ENCODE results near the gene KDM2B. TPM values are rescaled to one million over a fixed set of nuclear protein-coding genes. Genes with fewer than 3 reads are reported as not detected.

The KDM2B gene
- polyA plus RNA-seq, 1 of the 3 experiments (the other 2 are of a cell fraction) = 11.5 TPM

DNA sequence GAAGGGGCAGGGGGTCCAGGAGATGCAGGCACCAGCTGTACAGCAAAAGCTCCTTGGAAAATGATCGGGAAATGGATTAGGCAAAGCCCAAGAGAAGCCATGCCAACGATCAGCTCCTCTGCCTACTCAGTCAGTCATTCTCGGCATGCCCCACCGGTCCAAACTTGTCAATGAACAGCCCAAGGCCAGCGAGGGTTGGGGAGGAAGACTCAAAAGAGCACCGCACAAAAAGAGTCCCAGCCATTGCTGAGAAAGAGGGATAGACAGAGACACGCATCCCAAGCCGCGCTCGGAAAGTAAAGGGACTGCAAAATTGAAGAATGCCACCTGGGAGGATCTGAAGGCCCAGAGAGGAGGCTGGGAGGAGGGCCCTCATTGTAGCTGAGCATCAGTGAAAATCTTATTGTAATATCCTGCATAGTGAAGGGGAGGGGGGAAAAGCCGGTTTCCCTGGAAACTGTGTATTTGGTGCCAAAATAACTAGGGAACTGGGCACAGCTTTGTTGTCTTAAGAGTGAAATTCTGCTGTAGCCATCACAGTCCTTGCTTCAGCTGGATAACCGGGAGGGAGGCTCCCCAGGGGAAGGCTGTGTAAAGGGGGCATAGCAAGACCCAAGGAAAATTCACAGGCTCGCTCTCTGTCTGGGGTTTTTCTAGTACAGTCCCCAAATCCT lies 4.7 kb downstream of the KDM2B start (continued):
- TF ChIP-seq, protein P1, sequence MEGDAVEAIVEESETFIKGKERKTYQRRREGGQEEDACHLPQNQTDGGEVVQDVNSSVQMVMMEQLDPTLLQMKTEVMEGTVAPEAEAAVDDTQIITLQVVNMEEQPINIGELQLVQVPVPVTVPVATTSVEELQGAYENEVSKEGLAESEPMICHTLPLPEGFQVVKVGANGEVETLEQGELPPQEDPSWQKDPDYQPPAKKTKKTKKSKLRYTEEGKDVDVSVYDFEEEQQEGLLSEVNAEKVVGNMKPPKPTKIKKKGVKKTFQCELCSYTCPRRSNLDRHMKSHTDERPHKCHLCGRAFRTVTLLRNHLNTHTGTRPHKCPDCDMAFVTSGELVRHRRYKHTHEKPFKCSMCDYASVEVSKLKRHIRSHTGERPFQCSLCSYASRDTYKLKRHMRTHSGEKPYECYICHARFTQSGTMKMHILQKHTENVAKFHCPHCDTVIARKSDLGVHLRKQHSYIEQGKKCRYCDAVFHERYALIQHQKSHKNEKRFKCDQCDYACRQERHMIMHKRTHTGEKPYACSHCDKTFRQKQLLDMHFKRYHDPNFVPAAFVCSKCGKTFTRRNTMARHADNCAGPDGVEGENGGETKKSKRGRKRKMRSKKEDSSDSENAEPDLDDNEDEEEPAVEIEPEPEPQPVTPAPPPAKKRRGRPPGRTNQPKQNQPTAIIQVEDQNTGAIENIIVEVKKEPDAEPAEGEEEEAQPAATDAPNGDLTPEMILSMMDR (IDR thresholded peaks at IDR 0.05) = no peak
- TF ChIP-seq FOXJ3 (CRISPR knock-in tag; IDR thresholded peaks at IDR 0.05) (no peak), NRF1 (IDR thresholded peaks at IDR 0.05; ENCODE audit: low read depth, low read length) (no peak), FOXM1 (IDR thresholded peaks at IDR 0.05; ENCODE audit: low read depth) (no peak), TEAD4 (IDR thresholded peaks at IDR 0.05; ENCODE audit: borderline replicate concordance, insufficient read depth) (no peak)
- TF ChIP-seq, protein P2, sequence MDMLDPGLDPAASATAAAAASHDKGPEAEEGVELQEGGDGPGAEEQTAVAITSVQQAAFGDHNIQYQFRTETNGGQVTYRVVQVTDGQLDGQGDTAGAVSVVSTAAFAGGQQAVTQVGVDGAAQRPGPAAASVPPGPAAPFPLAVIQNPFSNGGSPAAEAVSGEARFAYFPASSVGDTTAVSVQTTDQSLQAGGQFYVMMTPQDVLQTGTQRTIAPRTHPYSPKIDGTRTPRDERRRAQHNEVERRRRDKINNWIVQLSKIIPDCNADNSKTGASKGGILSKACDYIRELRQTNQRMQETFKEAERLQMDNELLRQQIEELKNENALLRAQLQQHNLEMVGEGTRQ (IDR thresholded peaks at IDR 0.05; ENCODE audit: borderline replicate concordance, low read depth, low read length) = no peak
- TF ChIP-seq, protein P3, sequence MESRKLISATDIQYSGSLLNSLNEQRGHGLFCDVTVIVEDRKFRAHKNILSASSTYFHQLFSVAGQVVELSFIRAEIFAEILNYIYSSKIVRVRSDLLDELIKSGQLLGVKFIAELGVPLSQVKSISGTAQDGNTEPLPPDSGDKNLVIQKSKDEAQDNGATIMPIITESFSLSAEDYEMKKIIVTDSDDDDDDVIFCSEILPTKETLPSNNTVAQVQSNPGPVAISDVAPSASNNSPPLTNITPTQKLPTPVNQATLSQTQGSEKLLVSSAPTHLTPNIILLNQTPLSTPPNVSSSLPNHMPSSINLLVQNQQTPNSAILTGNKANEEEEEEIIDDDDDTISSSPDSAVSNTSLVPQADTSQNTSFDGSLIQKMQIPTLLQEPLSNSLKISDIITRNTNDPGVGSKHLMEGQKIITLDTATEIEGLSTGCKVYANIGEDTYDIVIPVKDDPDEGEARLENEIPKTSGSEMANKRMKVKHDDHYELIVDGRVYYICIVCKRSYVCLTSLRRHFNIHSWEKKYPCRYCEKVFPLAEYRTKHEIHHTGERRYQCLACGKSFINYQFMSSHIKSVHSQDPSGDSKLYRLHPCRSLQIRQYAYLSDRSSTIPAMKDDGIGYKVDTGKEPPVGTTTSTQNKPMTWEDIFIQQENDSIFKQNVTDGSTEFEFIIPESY (IDR thresholded peaks at IDR 0.05; ENCODE audit: borderline replicate concordance, low read depth) = no peak

DNA sequence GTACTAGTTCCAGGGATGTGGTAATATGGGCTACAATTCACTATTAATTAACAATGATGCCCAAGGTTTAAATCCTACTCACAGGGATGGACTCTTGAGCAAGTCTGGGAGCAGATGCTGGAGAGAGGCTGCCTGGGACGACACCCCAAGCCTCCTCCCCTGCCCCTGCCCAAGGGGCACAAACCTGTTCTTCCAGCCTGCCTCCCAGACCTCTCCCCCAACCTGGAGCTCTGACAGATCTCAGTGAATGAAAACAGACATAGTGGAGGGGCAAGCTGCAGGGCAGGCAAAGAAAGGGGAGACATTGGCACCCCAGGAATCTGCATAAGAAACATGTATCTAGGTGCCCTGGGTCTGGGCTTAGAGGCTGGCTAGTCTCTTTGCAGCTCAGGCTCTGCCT lies 5.8 kb downstream of the KDM2B start:
- Histone ChIP-seq H3K27ac (ENCODE audit: low read depth in 2 of 2, low read length in 1 of 2) (no peak overlapping the region), H3K36me3 (replicated peaks in 1 of 2; ENCODE audit: control insufficient read depth in 1 of 2, insufficient read depth in 2 of 2, low read length in 1 of 2) (peaks cover 19 to 38% of the 10 kb centered on the region in 2 experiments), H2AFZ (ENCODE audit: low read depth) (no peak overlapping the region), H3F3A (replicated peaks; ENCODE audit: insufficient read depth) (peaks cover 18% of the 10 kb centered on the region), H3K4me1 (ENCODE audit: control insufficient read depth in 1 of 2, insufficient read depth in 2 of 2, low read depth in 1 of 2, low read length in 1 of 2) (peaks cover 9 to 22% of the 10 kb centered on the region in 2 experiments; a peak in 3 of 4 replicates), H3K9ac (no peak overlapping the region), H3K9me3 (no peaks in the 10 kb centered on the region), H3K9me2 (no peaks in the 10 kb centered on the region), H3K27me3 (ENCODE audit: insufficient read depth) (no peaks in the 10 kb centered on the region), H4K20me1 (ENCODE audit: insufficient read depth) (no peaks in the 10 kb centered on the region), H3K4me2 (no peak overlapping the region), H3K79me2 (ENCODE audit: insufficient read depth) (peaks cover 24% of the 10 kb centered on the region), H3K4me3 (ENCODE audit: low read depth in 2 of 2, low read length in 1 of 2) (no peak overlapping the region)
- ChIA-PET POLR2A (no interaction called here), CTCF (interaction anchor here (1.0 to 5.0 kb wide), 4 partner anchors 9 to 93 kb away, joined by 3 to 30 read pairs (median 5); no protein-coding TSS in a partner anchor)
- no peak for TF ChIP-seq ELF1 (IDR thresholded peaks at IDR 0.05)
- TF ChIP-seq TCF12 (IDR thresholded peaks at IDR 0.05) = no peak
- no peak for TF ChIP-seq RXRA (IDR thresholded peaks at IDR 0.05; ENCODE audit: borderline replicate concordance, low read depth)
- no peak for TF ChIP-seq SMC3 (IDR thresholded peaks at IDR 0.05; ENCODE audit: low read depth, low read length)
- TF ChIP-seq YY1 (IDR thresholded peaks at IDR 0.05; ENCODE audit: low read depth) = no peak
- TF ChIP-seq MEF2A (IDR thresholded peaks at IDR 0.05; ENCODE audit: borderline replicate concordance, low read depth) = no peak
- TF ChIP-seq CHD2 (IDR thresholded peaks at IDR 0.05; ENCODE audit: low read length, partially characterized antibody) = no peak
- TF ChIP-seq EZH2phosphoT487 (IDR thresholded peaks at IDR 0.05; ENCODE audit: borderline replicate concordance, low read depth) = no peak
- TF ChIP-seq, protein P2 (IDR thresholded peaks at IDR 0.05; ENCODE audit: borderline replicate concordance, low read depth, low read length) = no peak
- no peak for TF ChIP-seq GABPA (IDR thresholded peaks at IDR 0.05; ENCODE audit: low read depth)
- TF ChIP-seq FOXJ3 (CRISPR knock-in tag; IDR thresholded peaks at IDR 0.05) = no peak
- no peak for DNase-seq
- 100% methylated on average over 1 of the region's 1 CpG for WGBS (ENCODE audit: low lambda C conversion rate)

All from SK-N-SH (cell line).